H1 (cell line): ENCODE results near the gene EPSTI1. TPM values are rescaled to one million over a fixed set of nuclear protein-coding genes. Genes with fewer than 3 reads are reported as not detected.

ENCODE experiments used
- CTCF ChIA-PET: fragments of 300-600 bp; sonication (Branson Sonifier 250); formaldehyde crosslinking; loops from one replicate; lab custom pipeline; 2021; ENCODE audit not compliant: partially characterized antibody; lab: Charles Lee
- POLR2A ChIA-PET: fragments of 300-600 bp; sonication (Branson Sonifier 250); formaldehyde crosslinking; loops from one replicate; lab custom pipeline; 2021; ENCODE audit warnings: inconsistent platforms; ENCODE audit not compliant: partially characterized antibody; lab: Charles Lee
- DNase-seq, 2 experiments: peaks; one replicate each; pipeline versions ENCODE4 v3.0.0 to v3.0.0-alpha.2; 2010 to 2022; ENCODE audit warnings: low spot score in 2 of 2, low read depth in 1 of 2, mixed read lengths in 1 of 2
- FAIRE-seq: peaks from 2 replicates; lab custom pipeline; 2011; peaks lifted over from hg19 to GRCh38; lab: Jason Lieb, UNC
- H2AFZ ChIP-seq: 2 replicates; pipeline ENCODE4 v1.8.1; 2012; ENCODE audit warnings: low read length, inconsistent platforms
- H2AK5ac ChIP-seq: 2 replicates; pipeline ENCODE4 v1.6.1; 2013; ENCODE audit warnings: low read depth, low read length
- H2BK120ac ChIP-seq: replicated peaks from 2 replicates; pipeline ENCODE3; 2013; ENCODE audit warnings: low read depth, low read length, inconsistent platforms
- H2BK12ac ChIP-seq: 2 replicates; pipeline ENCODE4 v1.6.1; 2013; ENCODE audit warnings: low read depth, low read length
- H2BK15ac ChIP-seq: 2 replicates; pipeline ENCODE4 v1.6.1; 2013; ENCODE audit warnings: low read length
- H2BK20ac ChIP-seq: 2 replicates; pipeline ENCODE4 v1.6.1; 2013; ENCODE audit warnings: low read length
- H2BK5ac ChIP-seq: 2 replicates; pipeline ENCODE4 v1.6.1; 2013; ENCODE audit warnings: low read depth, low read length
- H3K14ac ChIP-seq: 2 replicates; pipeline ENCODE4 v1.6.1; 2013; ENCODE audit warnings: inconsistent platforms; ENCODE audit not compliant: insufficient read length
- H3K18ac ChIP-seq: 2 replicates; pipeline ENCODE4 v1.6.1; 2013; ENCODE audit warnings: low read length; ENCODE audit errors: extremely low read depth
- H3K23ac ChIP-seq: 2 replicates; pipeline ENCODE4 v1.6.1; 2013; ENCODE audit warnings: inconsistent platforms; ENCODE audit not compliant: insufficient read length
- H3K23me2 ChIP-seq: 2 replicates; pipeline ENCODE4 v1.6.1; 2013; ENCODE audit warnings: low read depth, low read length
- H3K27ac ChIP-seq: 2 replicates; pipeline ENCODE4 v1.6.1; 2011; ENCODE audit warnings: low read depth, low read length, inconsistent platforms
- H3K27me3 ChIP-seq, 4 experiments: replicated peaks in 1 of 4; 1 replicate in 1 of 4; 2 replicates in 3 of 4; pipeline versions ENCODE4 v1.6.1 to v1.8.1; 2011 to 2013; ENCODE audit warnings: low read length in 3 of 4, mild to moderate bottlenecking in 3 of 4, inconsistent platforms in 2 of 4, mixed read lengths in 2 of 4, moderate library complexity in 1 of 4; ENCODE audit not compliant: control insufficient read depth in 3 of 4, insufficient read depth in 3 of 4; ENCODE audit errors: extremely low read depth in 1 of 4
- H3K36me3 ChIP-seq, 4 experiments: 2 replicates each; pipeline versions ENCODE4 v1.6.1 to v1.8.1; 2011 to 2013; ENCODE audit warnings: mild to moderate bottlenecking in 4 of 4, low read length in 3 of 4, moderate library complexity in 2 of 4, control low read depth in 1 of 4, inconsistent platforms in 1 of 4; ENCODE audit not compliant: insufficient read depth in 4 of 4, control insufficient read depth in 2 of 4
- H3K4ac ChIP-seq: replicated peaks from 2 replicates; pipeline ENCODE3; 2013; ENCODE audit warnings: low read length, low read depth, mixed read lengths, inconsistent platforms; ENCODE audit not compliant: insufficient read length
- H3K4me1 ChIP-seq, 4 experiments: replicated peaks in 1 of 4; 1 replicate in 1 of 4; 2 replicates in 3 of 4; pipeline versions ENCODE4 v1.6.1 to v1.8.1; 2011 to 2013; ENCODE audit warnings: low read length in 3 of 4, inconsistent platforms in 2 of 4, mixed read lengths in 1 of 4; ENCODE audit not compliant: insufficient read depth in 4 of 4, control insufficient read depth in 3 of 4
- H3K4me2 ChIP-seq, 2 experiments: 2 replicates each; pipeline versions ENCODE4 v1.6.1 to v1.8.1; 2011 to 2013; ENCODE audit warnings: low read depth in 2 of 2, low read length in 2 of 2, control low read depth in 1 of 2, inconsistent platforms in 1 of 2, mild to moderate bottlenecking in 1 of 2; ENCODE audit not compliant: insufficient read depth in 1 of 2
- H3K4me3 ChIP-seq, 4 experiments: fragments of 200-600, 300-600 bp in 1 of 4; sonication (generic), shearing (Covaris generic), sonication (Bioruptor Twin) in 1 of 4; 2 replicates each; pipeline versions ENCODE4 v1.5.1 to v1.8.1; 2011 to 2016; ENCODE audit warnings: low read length in 4 of 4, low read depth in 3 of 4, control low read depth in 2 of 4, inconsistent platforms in 2 of 4, mild to moderate bottlenecking in 2 of 4, mixed read lengths in 1 of 4, moderate library complexity in 1 of 4; ENCODE audit not compliant: insufficient read depth in 2 of 4; ENCODE audit errors: extremely low read depth in 1 of 4
- H3K56ac ChIP-seq: replicated peaks from 2 replicates; pipeline ENCODE3; 2013; ENCODE audit warnings: low read depth, mild to moderate bottlenecking, mixed read lengths, low read length, inconsistent platforms; ENCODE audit not compliant: insufficient read length
- H3K79me1 ChIP-seq: 2 replicates; pipeline ENCODE4 v1.6.1; 2013; ENCODE audit warnings: low read depth, low read length, control low read depth
- H3K79me2 ChIP-seq, 2 experiments: 2 replicates each; pipeline versions ENCODE4 v1.6.1 to v1.8.1; 2012 to 2013; ENCODE audit warnings: low read length in 2 of 2, mild to moderate bottlenecking in 2 of 2, inconsistent platforms in 1 of 2; ENCODE audit not compliant: insufficient read depth in 2 of 2, control insufficient read depth in 1 of 2
- H3K9ac ChIP-seq, 4 experiments: replicated peaks in 1 of 4; 1 replicate in 1 of 4; 2 replicates in 3 of 4; pipeline versions ENCODE4 v1.6.1 to v1.8.1; 2011 to 2013; ENCODE audit warnings: low read depth in 3 of 4, low read length in 3 of 4, control low read depth in 2 of 4, mild to moderate bottlenecking in 2 of 4, moderate library complexity in 2 of 4, inconsistent platforms in 1 of 4; ENCODE audit errors: extremely low read depth in 1 of 4
- H3K9me3 ChIP-seq, 2 experiments: 2 replicates each; pipeline versions ENCODE4 v1.6.1 to v1.8.1; 2012 to 2013; ENCODE audit warnings: mild to moderate bottlenecking in 2 of 2, moderate library complexity in 2 of 2, control low read depth in 1 of 2, inconsistent platforms in 1 of 2, low read depth in 1 of 2, low read length in 1 of 2, mixed read lengths in 1 of 2; ENCODE audit not compliant: insufficient read depth in 2 of 2
- H4K20me1 ChIP-seq, 2 experiments: replicated peaks in 1 of 2; 2 replicates each; pipeline versions ENCODE3 to v1.8.1; 2011 to 2013; ENCODE audit warnings: inconsistent platforms in 2 of 2, low read length in 2 of 2, mild to moderate bottlenecking in 1 of 2; ENCODE audit not compliant: insufficient read depth in 2 of 2, control insufficient read depth in 1 of 2
- H4K5ac ChIP-seq: 2 replicates; pipeline ENCODE4 v1.6.1; 2013; ENCODE audit warnings: low read length, low read depth, mixed read lengths, inconsistent platforms; ENCODE audit not compliant: insufficient read length
- H4K8ac ChIP-seq: 2 replicates; pipeline ENCODE4 v1.8.0; 2013; ENCODE audit warnings: mild to moderate bottlenecking, moderate library complexity, low read length, inconsistent platforms; ENCODE audit not compliant: insufficient read depth; ENCODE audit errors: extremely low read depth
- H4K91ac ChIP-seq: replicated peaks from 2 replicates; pipeline ENCODE3; 2013; ENCODE audit warnings: low read length, mixed read lengths, inconsistent platforms; ENCODE audit not compliant: insufficient read length
- ASH2L ChIP-seq: fragments of 200-600, 300-600 bp; sonication (generic); IDR thresholded peaks from one replicate; pipeline ENCODE4 v1.7.1; 2017; ENCODE audit warnings: low read length
- EZH2 ChIP-seq: fragments of 200-600 bp; sonication (generic); IDR thresholded peaks from 2 replicates; pipeline ENCODE4 v1.7.1; 2012; ENCODE audit warnings: low read depth, mild to moderate bottlenecking, moderate library complexity, low read length, inconsistent platforms; ENCODE audit not compliant: severe bottlenecking
- FOSL1 ChIP-seq: IDR thresholded peaks from 2 replicates; pipeline ENCODE4 v1.6.1; 2011; ENCODE audit warnings: mild to moderate bottlenecking, low read depth, low read length, moderate library complexity; ENCODE audit not compliant: insufficient read depth
- MAX ChIP-seq: IDR thresholded peaks from 2 replicates; pipeline ENCODE4 v1.6.1; 2012; ENCODE audit warnings: inconsistent platforms
- RBBP5 ChIP-seq: IDR thresholded peaks from 2 replicates; pipeline ENCODE4 v1.7.1; 2012; ENCODE audit warnings: low read depth, mild to moderate bottlenecking, inconsistent platforms, low read length, moderate library complexity, borderline replicate concordance
- SUZ12 ChIP-seq: fragments of 200-600 bp; sonication (generic); IDR thresholded peaks from 2 replicates; pipeline ENCODE4 v1.6.1; 2012; ENCODE audit warnings: mild to moderate bottlenecking, inconsistent platforms, low read length, moderate library complexity, mixed read lengths
- WGBS, 2 experiments: shearing (Covaris generic) in 1 of 2; methylation state at CpG; one replicate each; pipeline versions ENCODE4 v1.1.6 to v1.1.7; 2013 to 2015; ENCODE audit warnings: low lambda C conversion rate in 2 of 2, mixed read lengths in 2 of 2, inconsistent platforms in 1 of 2, low coverage in 1 of 2, missing lambda C conversion rate in 1 of 2; ENCODE audit not compliant: insufficient replicate concordance in 2 of 2, insufficient coverage in 1 of 2, insufficient read length in 1 of 2; ENCODE audit errors: extremely low coverage in 1 of 2, missing lambda C conversion rate in 1 of 2; 5-methylcytosine and 5-hydroxymethylcytosine counted together
- polyA plus RNA-seq, 7 experiments: library from polyadenylated mRNA; depleted of rRNA in 3 of 7; stranded (reverse) in 5 of 7; unstranded in 2 of 7; fragments of >200 nt in 5 of 7; fragments of 200-250 nt in 2 of 7; gene quantifications; 1 replicate in 5 of 7; 2 replicates in 1 of 7; 4 replicates in 1 of 7; pipeline versions ENCODE4 v1.2.1 to v1.2.3, GENCODE V29; 2011 to 2013; ENCODE audit warnings: missing spikeins in 2 of 7, mixed read lengths in 2 of 7
- total RNA-seq: library from RNA; stranded (reverse); fragmentation: NEBNext Ultra II Directional; extraction: Animal tissue kit (Norgen Biotek cat#: 25700); gene quantifications from 2 replicates; pipeline ENCODE4 v1.2.1, GENCODE V29; 2021

Gene EPSTI1
- total and polyA plus RNA-seq, 2 of the 8 experiments (the other 6 are each of a cell fraction or from before 2014, with no cell fraction given): 0.23 to 0.37 TPM

GRCh38 chr13:42876887-42877545, 115.0 kb downstream of the EPSTI1 start:
- H2BK15ac ChIP-seq: no peak overlapping the region
- H3K4ac ChIP-seq: no peak overlapping the region
- H2BK120ac ChIP-seq: no peak overlapping the region
- H3K4me2 ChIP-seq: peak overlapping the region; percentile 21 to 84; a peak in 3 of 4 replicates
- FAIRE-seq (no peak), DNase-seq (no peak)
- H3K9ac ChIP-seq: no peak overlapping the region
- H2BK5ac ChIP-seq: no peak overlapping the region; the same call in 1 of the 2 replicates
- no peak overlapping the region for H3K23ac ChIP-seq
- no peak overlapping the region for H3K18ac ChIP-seq
- H4K5ac ChIP-seq: no peak overlapping the region
- H4K20me1 ChIP-seq: no peaks in the 10 kb centered on the region
- no peaks in the 10 kb centered on the region for H3K79me1 ChIP-seq
- H3K23me2 ChIP-seq: peaks cover 4% of the 10 kb centered on the region
- ChIA-PET POLR2A (interaction anchor here (0.5 to 10.6 kb wide), 7 partner anchors 9 to 146 kb away, joined by 3 to 142 read pairs (median 5); partner anchors contain the start of gene DNAJC15), CTCF (interaction anchor here (1.1 to 2.1 kb wide), 5 partner anchors 9 to 928 kb away, joined by 3 to 17 read pairs (median 4); no protein-coding TSS in a partner anchor)
- peak overlapping the region; percentile 12 for H4K91ac ChIP-seq
- no peak overlapping the region for H2BK20ac ChIP-seq
- 53 to 100% methylated on average over 2 to 6 of the region's 6 CpGs for WGBS, 2 experiments
- H2BK12ac ChIP-seq: no peak overlapping the region
- no peaks in the 10 kb centered on the region for H3K36me3 ChIP-seq
- no peak overlapping the region for H2AK5ac ChIP-seq
- peaks cover 7 to 21% (median 16%) of the 10 kb centered on the region in 4 experiments; a peak in 6 of 7 replicates for H3K4me1 ChIP-seq
- H4K8ac ChIP-seq: no peak overlapping the region
- H3K79me2 ChIP-seq: peaks cover 0 to 17% of the 10 kb centered on the region in 2 experiments; a peak in 2 of 4 replicates
- H3K14ac ChIP-seq: no peak overlapping the region
- no peak overlapping the region for H3K27ac ChIP-seq
- H3K56ac ChIP-seq: no peak overlapping the region
- H3K9me3 ChIP-seq: no peaks in the 10 kb centered on the region; a peak in 1 of 4 replicates
- peak overlapping the region in 1 of 4 experiments; percentile 50; a peak in 1 of 8 replicates for H3K4me3 ChIP-seq
- H2AFZ ChIP-seq: no peak overlapping the region
- H3K27me3 ChIP-seq: no peaks in the 10 kb centered on the region; a peak in 2 of 7 replicates
- TF ChIP-seq EZH2 (no peak), SUZ12 (no peak), MAX (no peak), FOSL1 (no peak), RBBP5 (no peak), ASH2L (no peak)
